IMR-90 (cell line): Measurements from ENCODE around the gene NUP153. TPM values are rescaled to one million over a fixed set of nuclear protein-coding genes. Genes with fewer than 3 reads are reported as not detected.

ENCODE experiments used
- ATAC-seq: fragments of 200-7000 bp; cut with Tn5 transposase; 2 replicates; pipeline ENCODE4 v1.9.1; 2020; ENCODE audit warnings: low read depth, mild to moderate bottlenecking, moderate library complexity
- BruUV-seq: library from RNA; stranded (reverse); fragments of 400-500 nt; replicated peaks from 2 replicates; lab custom pipeline; 2021; lab: Mats Ljungman, UMichigan
- CTCF ChIA-PET: fragments of 300-600 bp; formaldehyde crosslinking; extraction: SDS; loops from one replicate; lab custom pipeline; 2021; ENCODE audit warnings: antibody characterized with exemption; lab: Yijun Ruan, JAX
- POLR2A ChIA-PET: fragments of 300-600 bp; sonication (Branson Sonifier 250); formaldehyde crosslinking; loops from one replicate; lab custom pipeline; 2022; ENCODE audit warnings: antibody characterized with exemption; ENCODE audit not compliant: unreplicated experiment; lab: Charles Lee
- DNase-seq: peaks from one replicate; pipeline ENCODE4 v3.0.0; 2013
- H2AFZ ChIP-seq: replicated peaks from 2 replicates; pipeline ENCODE3; 2013; ENCODE audit warnings: low read length, mild to moderate bottlenecking; ENCODE audit not compliant: poor library complexity
- H2AK5ac ChIP-seq: 2 replicates; pipeline ENCODE4 v1.6.1; 2013; ENCODE audit warnings: low read depth, low read length, inconsistent platforms
- H2AK9ac ChIP-seq: replicated peaks from 2 replicates; pipeline ENCODE3; 2013; ENCODE audit warnings: mild to moderate bottlenecking, low read depth, low read length, moderate library complexity; ENCODE audit not compliant: poor library complexity
- H2BK120ac ChIP-seq: 2 replicates; pipeline ENCODE4 v1.6.1; 2013; ENCODE audit warnings: low read depth, low read length, inconsistent platforms
- H2BK15ac ChIP-seq: 3 replicates; pipeline ENCODE4 v1.6.1; 2013; ENCODE audit warnings: low read depth, low read length, inconsistent platforms
- H2BK20ac ChIP-seq: 2 replicates; pipeline ENCODE4 v1.6.1; 2013; ENCODE audit warnings: low read depth, mild to moderate bottlenecking, inconsistent platforms, low read length, moderate library complexity
- H2BK5ac ChIP-seq: 2 replicates; pipeline ENCODE4 v1.6.1; 2013; ENCODE audit warnings: mild to moderate bottlenecking, low read depth, low read length, inconsistent platforms; ENCODE audit not compliant: poor library complexity, severe bottlenecking
- H3K14ac ChIP-seq: replicated peaks from 2 replicates; pipeline ENCODE4 v1.6.1; 2013; ENCODE audit warnings: low read depth, low read length, inconsistent platforms
- H3K18ac ChIP-seq: 2 replicates; pipeline ENCODE4 v1.6.1; 2013; ENCODE audit warnings: low read depth, low read length, control low read depth
- H3K23ac ChIP-seq: 2 replicates; pipeline ENCODE4 v1.6.1; 2013; ENCODE audit warnings: low read depth, low read length, inconsistent platforms
- H3K27ac ChIP-seq: 2 replicates; pipeline ENCODE4 v1.5.1; 2013; ENCODE audit warnings: mild to moderate bottlenecking, control low read depth, low read length; ENCODE audit not compliant: insufficient read depth
- H3K27me3 ChIP-seq: 2 replicates; pipeline ENCODE4 v1.6.1; 2013; ENCODE audit warnings: low read length; ENCODE audit not compliant: control insufficient read depth, insufficient read depth
- H3K36me3 ChIP-seq: 2 replicates; pipeline ENCODE4 v1.6.1; 2013; ENCODE audit warnings: low read length, mixed read lengths; ENCODE audit not compliant: control insufficient read depth, insufficient read depth
- H3K4ac ChIP-seq: 2 replicates; pipeline ENCODE4 v1.6.1; 2013; ENCODE audit warnings: low read depth, low read length, inconsistent platforms
- H3K4me1 ChIP-seq: 2 replicates; pipeline ENCODE4 v1.6.1; 2013; ENCODE audit warnings: low read length, mixed read lengths; ENCODE audit not compliant: control insufficient read depth, insufficient read depth
- H3K4me2 ChIP-seq: 2 replicates; pipeline ENCODE4 v1.6.1; 2013; ENCODE audit warnings: low read depth, mild to moderate bottlenecking, control low read depth, low read length, moderate library complexity
- H3K4me3 ChIP-seq: 2 replicates; pipeline ENCODE4 v1.5.1; 2013; ENCODE audit warnings: low read depth, mild to moderate bottlenecking, control low read depth, low read length, moderate library complexity; ENCODE audit not compliant: insufficient read depth
- H3K56ac ChIP-seq: 2 replicates; pipeline ENCODE4 v1.6.1; 2013; ENCODE audit warnings: low read length, inconsistent platforms; ENCODE audit not compliant: insufficient read depth; ENCODE audit errors: extremely low read depth
- H3K79me1 ChIP-seq, 2 experiments: 2 replicates each; pipeline ENCODE4 v1.6.1; 2013; ENCODE audit warnings: low read length in 2 of 2, inconsistent platforms in 1 of 2, low read depth in 1 of 2
- H3K9ac ChIP-seq: 2 replicates; pipeline ENCODE4 v1.6.1; 2013; ENCODE audit warnings: low read depth, low read length, control low read depth
- H3K9me1 ChIP-seq: 2 replicates; pipeline ENCODE4 v1.6.1; 2013; ENCODE audit warnings: low read length, inconsistent platforms; ENCODE audit not compliant: insufficient read depth
- H3K9me3 ChIP-seq: 2 replicates; pipeline ENCODE4 v1.6.1; 2013; ENCODE audit warnings: low read length; ENCODE audit not compliant: control insufficient read depth, insufficient read depth
- H4K20me1 ChIP-seq: 2 replicates; pipeline ENCODE4 v1.6.1; 2013; ENCODE audit warnings: low read length, inconsistent platforms; ENCODE audit not compliant: insufficient read depth
- H4K5ac ChIP-seq: 2 replicates; pipeline ENCODE4 v1.6.1; 2013; ENCODE audit warnings: mild to moderate bottlenecking, low read depth, low read length, control low read depth
- H4K8ac ChIP-seq, 2 experiments: 2 replicates each; pipeline ENCODE4 v1.6.1; 2013; ENCODE audit warnings: low read depth in 2 of 2, low read length in 2 of 2, control low read depth in 1 of 2, inconsistent platforms in 1 of 2
- H4K91ac ChIP-seq: 2 replicates; pipeline ENCODE4 v1.6.1; 2013; ENCODE audit warnings: low read depth, low read length, inconsistent platforms; ENCODE audit not compliant: insufficient read depth
- BHLHE40 ChIP-seq: fragments of 150-350 bp; IDR thresholded peaks from 2 replicates; pipeline ENCODE4 v1.6.1; 2016; ENCODE audit warnings: mild to moderate bottlenecking, low read depth, low read length
- CEBPB ChIP-seq: IDR thresholded peaks from 2 replicates; pipeline ENCODE4 v1.6.1; 2012; ENCODE audit warnings: low read depth, low read length, improper control_type of control experiment
- CHD1 ChIP-seq: IDR thresholded peaks from 2 replicates; pipeline ENCODE4 v1.6.1; 2012; ENCODE audit warnings: low read depth, low read length, improper control_type of control experiment
- CTCF ChIP-seq: conservative IDR thresholded peaks from 2 replicates; pipeline ENCODE4 v1.5.1; 2012; ENCODE audit warnings: mild to moderate bottlenecking, low read depth, low read length, improper control_type of control experiment
- ELK1 ChIP-seq: fragments of 150-350 bp; IDR thresholded peaks from 2 replicates; pipeline ENCODE4 v1.6.1; 2016; ENCODE audit warnings: low read depth, mild to moderate bottlenecking, low read length, moderate library complexity, borderline replicate concordance
- FOS ChIP-seq: fragments of 150-350 bp; IDR thresholded peaks from 2 replicates; pipeline ENCODE4 v1.6.1; 2016; ENCODE audit warnings: low read depth, low read length
- MAFK ChIP-seq: IDR thresholded peaks from 2 replicates; pipeline ENCODE4 v1.6.1; 2012; ENCODE audit warnings: low read depth, low read length, improper control_type of control experiment
- MAZ ChIP-seq: IDR thresholded peaks from 2 replicates; pipeline ENCODE4 v1.6.1; 2012; ENCODE audit warnings: low read depth, mild to moderate bottlenecking, low read length, improper control_type of control experiment, moderate library complexity, borderline replicate concordance
- MXI1 ChIP-seq: IDR thresholded peaks from 2 replicates; pipeline ENCODE4 v1.6.1; 2012; ENCODE audit warnings: low read depth, mild to moderate bottlenecking, low read length, moderate library complexity, borderline replicate concordance
- NFE2L2 ChIP-seq: fragments of 150-350 bp; IDR thresholded peaks from 2 replicates; pipeline ENCODE4 v1.6.1; 2016; ENCODE audit warnings: low read depth, mild to moderate bottlenecking, low read length
- POLR2A ChIP-seq: IDR thresholded peaks from 2 replicates; pipeline ENCODE4 v1.6.1; 2012; ENCODE audit warnings: mild to moderate bottlenecking, low read depth, low read length
- RAD21 ChIP-seq: IDR thresholded peaks from 2 replicates; pipeline ENCODE4 v1.6.1; 2012; ENCODE audit warnings: low read length, improper control_type of control experiment
- RCOR1 ChIP-seq: IDR thresholded peaks from 2 replicates; pipeline ENCODE4 v1.6.1; 2012; ENCODE audit warnings: mild to moderate bottlenecking, low read length, improper control_type of control experiment; ENCODE audit not compliant: insufficient replicate concordance
- RFX5 ChIP-seq: IDR thresholded peaks from 2 replicates; pipeline ENCODE4 v1.8.0; 2012; ENCODE audit warnings: low read depth, mild to moderate bottlenecking, low read length, moderate library complexity
- SMC3 ChIP-seq: fragments of 150-350 bp; IDR thresholded peaks from 2 replicates; pipeline ENCODE4 v1.6.1; 2016; ENCODE audit warnings: low read depth, mild to moderate bottlenecking, antibody characterized with exemption, low read length, moderate library complexity
- USF2 ChIP-seq: fragments of 150-350 bp; IDR thresholded peaks from 2 replicates; pipeline ENCODE4 v1.6.1; 2017; ENCODE audit warnings: mild to moderate bottlenecking, antibody characterized with exemption, low read length, low read depth
- WGBS, 2 experiments: methylation state at CpG; one replicate each; pipeline versions ENCODE4 v1.1.5 to v1.1.7; 2013; ENCODE audit warnings: missing lambda C conversion rate in 2 of 2; ENCODE audit not compliant: insufficient read length in 1 of 2; ENCODE audit errors: extremely low coverage in 2 of 2; 5-methylcytosine and 5-hydroxymethylcytosine counted together
- dilution Hi-C: fragments of 300-500 bp; cut with HindIII; formaldehyde crosslinking; loops from one replicate; pipeline ENCODE4 v1.14.3; 2018; ENCODE audit warnings: low sequenced_read_pairs; ENCODE audit not compliant: unreplicated experiment
- in situ Hi-C: fragments of 300-500 bp; cut with MboI; formaldehyde crosslinking; loops from 3 replicates; pipeline ENCODE4 v1.14.3; 2019; ENCODE audit warnings: low sequenced_read_pairs, inconsistent platforms, mixed read lengths
- intact Hi-C: fragments of 100-400 bp; cut with micrococcal nuclease; formaldehyde crosslinking; loops from 2 replicates; pipeline ENCODE4 v1.10.0; 2022
- polyA plus RNA-seq, 3 experiments: library from polyadenylated mRNA; depleted of rRNA; stranded (reverse); fragments of >200 nt; gene quantifications; 2 replicates each; pipeline ENCODE4 v1.2.3, GENCODE V29; 2012; ENCODE audit warnings: low replicate concordance in 1 of 3
- total RNA-seq: library from RNA; depleted of rRNA; stranded (reverse); fragments of >200 nt; gene quantifications from 2 replicates; pipeline ENCODE4 v1.2.3, GENCODE V29; 2012

NUP153 gene
- total and polyA plus RNA-seq, 2 of the 4 experiments (the other 2 are of a cell fraction) = 17.2 to 39.4 TPM

- H2BK5ac ChIP-seq = no peak overlapping the region
- H4K20me1 ChIP-seq = no peaks in the 10 kb centered on the region
- no peak overlapping the region for H3K4ac ChIP-seq
- no peaks in the 10 kb centered on the region for H3K36me3 ChIP-seq
- H4K91ac ChIP-seq = no peak overlapping the region
- H3K56ac ChIP-seq = no peak overlapping the region
- no peak for DNase-seq
- no TSS peak for BruUV-seq
- in situ Hi-C loops = no loop called here
- intact Hi-C loops = no loop called here
- no peaks in the 10 kb centered on the region for H3K27me3 ChIP-seq
- no peak overlapping the region for H2BK20ac ChIP-seq
- TF ChIP-seq ELK1 (no peak), CEBPB (no peak), BHLHE40 (no peak), CHD1 (no peak), USF2 (no peak), FOS (no peak), POLR2A (no peak), MAFK (no peak), RCOR1 (no peak), SMC3 (no peak), NFE2L2 (no peak), CTCF (no peak), RAD21 (no peak), RFX5 (no peak), MXI1 (no peak), MAZ (no peak)
- no peak overlapping the region for H2BK15ac ChIP-seq
- no peak overlapping the region for H3K27ac ChIP-seq
- H3K79me1 ChIP-seq = no peaks in the 10 kb centered on the region
- H3K9ac ChIP-seq = no peak overlapping the region
- no peak overlapping the region for H3K18ac ChIP-seq
- ATAC-seq = no peak
- H3K9me1 ChIP-seq = no peaks in the 10 kb centered on the region
- H4K5ac ChIP-seq = no peak overlapping the region
- H2AFZ ChIP-seq = no peak overlapping the region
- H3K4me2 ChIP-seq = no peak overlapping the region
- no peak overlapping the region for H3K4me3 ChIP-seq
- H3K14ac ChIP-seq = no peak overlapping the region
- no peaks in the 10 kb centered on the region for H3K4me1 ChIP-seq
- POLR2A ChIA-PET = no interaction called here
- no peak overlapping the region for H2AK5ac ChIP-seq
- H2BK120ac ChIP-seq = no peak overlapping the region
- peaks cover 6% of the 10 kb centered on the region for H3K9me3 ChIP-seq
- CTCF ChIA-PET = no interaction called here
- H4K8ac ChIP-seq = no peak overlapping the region
- no peak overlapping the region for H3K23ac ChIP-seq
- 59% methylated on average over 3 of the region's 3 CpGs; no CpG with 5 or more reads in 1 of the 2 experiments for WGBS, 2 experiments
- dilution Hi-C loops = no loop called here
- no peak overlapping the region for H2AK9ac ChIP-seq
These were observed 141.3 kb downstream of the NUP153 start for GRCh38 chr6:17565399-17565798.
